Pancreas (tissue), 10 donors: ENCODE data around the gene KCNMA1. TPM values are rescaled to one million over a fixed set of nuclear protein-coding genes. Genes with fewer than 3 reads are reported as not detected.

Source experiments
- ATAC-seq, 4 donors: fragments of 200-7000 bp; cut with Tn5 transposase; one replicate each; pipeline versions ENCODE4 v1.8.0 to v1.9.1; 2020; ENCODE audit warnings: mild to moderate bottlenecking in 4 of 4, moderate library complexity in 4 of 4
- DNase-seq, 6 donors: peaks; one replicate each; pipeline ENCODE4 v3.0.0-alpha.2; 2020
- FAIRE-seq: peaks from 2 replicates; lab custom pipeline; 2012; peaks lifted over from hg19 to GRCh38; lab: Jason Lieb, UNC
- H3K27ac ChIP-seq, 4 donors: fragments of 200-600 bp; sonication (generic); 1 replicate in 3 of 4; 2 replicates in 1 of 4; pipeline versions ENCODE4 v1.5.0 to v1.8.0; 2020
- H3K27me3 ChIP-seq, 4 donors: fragments of 200-600 bp; one replicate each; pipeline ENCODE4 v1.8.0; 2021
- H3K36me3 ChIP-seq, 3 donors: fragments of 200-600 bp; sonication (generic) in 1 of 3; one replicate each; pipeline versions ENCODE4 v1.5.0 to v1.8.0; 2020 to 2021
- H3K4me1 ChIP-seq, 3 donors: fragments of 200-600 bp; one replicate each; pipeline ENCODE4 v1.8.0; 2021
- H3K4me3 ChIP-seq, 4 donors: fragments of 200-600 bp; sonication (generic) in 2 of 4; one replicate each; pipeline versions ENCODE4 v1.5.0 to v1.8.0; 2020 to 2021
- H3K9me3 ChIP-seq, 4 donors: fragments of 200-600 bp; one replicate each; pipeline ENCODE4 v1.8.0; 2021
- WGBS, 2 donors: extraction: QIAGEN DNeasy Blood & Tissue Kit; methylation state at CpG; one replicate each; pipeline ENCODE4 v1.1.7; 2013; 5-methylcytosine and 5-hydroxymethylcytosine counted together
- intact Hi-C, 3 donors: fragments of 100-400 bp; cut with DNase I; formaldehyde crosslinking; loops; one replicate each; pipeline versions ENCODE4 v1.11.1 to v1.14.2; 2022
- polyA plus RNA-seq, 2 donors: library from polyadenylated mRNA; stranded (reverse); fragments of 200-250 nt; gene quantifications; one replicate each; pipeline ENCODE4 v1.2.3, GENCODE V29; 2013
- total RNA-seq, 6 donors: library from RNA; stranded (reverse); fragmentation: NEBNext Ultra II Directional in 4 of 6; extraction: Animal tissue kit (Norgen Biotek cat#: 25700) in 4 of 6; gene quantifications; one replicate each; pipeline versions ENCODE4 v1.2.1 to v1.2.4, GENCODE V29; 2021 to 2023
- TF ChIP-seq, protein P1 (sequence below), 4 donors: fragments of 200-600 bp; sonication (generic) in 3 of 4; IDR thresholded peaks; one replicate each; pipeline versions ENCODE4 v1.5.0 to v1.8.0; 2021; ENCODE audit warnings: antibody characterized with exemption in 4 of 4
- donor health status: healthy with polysubstance abuse.
- donor health status: DM: no; HTN: no; CAD: no; lungs with moderate emphysema.
- donor health status: DM: no; HTN: no; CAD: no.
- donor health status: control.
- donor health status: control.
- donor health status: Bipolar disorder and iron deficiency.
- donor health status: DM: yes; HTN: yes; CAD: no.
- donor health status: DM: no; HTN: no; CAD: no.
- donor health status: DM: no; HTN: no; CAD: no.
- donor health status: DM: yes; HTN: yes; CAD: no.

Gene KCNMA1
- total and polyA plus RNA-seq, 8 donors, result 3.5 to 19.4 (median 9.3) TPM

DNA sequence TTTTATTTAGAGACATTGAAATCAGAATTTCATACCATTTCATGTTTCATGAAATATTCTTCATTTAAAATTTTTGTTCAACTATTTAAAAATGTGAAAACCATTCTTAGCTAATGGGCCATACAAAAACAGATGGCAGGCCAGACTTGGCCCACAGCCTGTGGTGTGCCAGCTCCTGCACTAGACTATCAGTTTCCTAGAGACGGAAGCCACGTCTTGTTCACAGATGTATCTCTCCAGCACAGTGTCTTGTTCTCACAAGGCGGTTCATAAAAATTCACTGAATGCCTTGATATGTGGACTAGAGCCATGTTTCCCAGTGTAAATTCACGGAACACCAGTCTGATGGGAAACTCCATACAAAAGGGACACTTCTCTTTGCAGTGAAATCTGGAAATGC lies 216.0 kb downstream of the KCNMA1 start:
- no peak for FAIRE-seq

DNA sequence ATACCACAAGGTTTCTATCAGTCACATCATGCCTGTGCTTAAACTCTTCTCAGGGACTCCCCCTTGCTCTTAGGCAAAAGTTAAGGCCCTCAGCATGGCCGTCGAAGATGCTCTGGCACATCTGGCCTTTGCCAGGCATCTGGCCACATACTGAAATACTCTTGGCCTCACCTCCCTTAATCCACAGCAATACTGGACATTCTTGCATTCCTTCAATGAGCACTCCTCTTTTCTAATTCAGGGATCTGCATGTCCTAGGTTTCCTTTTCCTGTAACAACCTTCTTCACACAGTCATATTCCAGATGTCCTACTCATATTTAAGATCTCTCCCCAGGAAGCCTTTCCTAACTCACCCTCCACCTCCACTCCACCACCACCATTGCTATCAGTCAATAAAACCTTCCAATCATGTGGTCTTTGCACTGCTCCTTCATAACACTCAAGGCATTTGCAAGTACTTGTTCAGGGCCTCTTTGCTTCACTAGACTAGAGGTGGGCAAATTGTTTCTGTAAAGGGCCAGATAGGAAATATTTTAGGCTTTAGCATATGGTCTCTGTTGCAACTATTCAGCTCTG lies 216.6 kb downstream of the KCNMA1 start:
- no peak for FAIRE-seq
- TF ChIP-seq, protein P1, sequence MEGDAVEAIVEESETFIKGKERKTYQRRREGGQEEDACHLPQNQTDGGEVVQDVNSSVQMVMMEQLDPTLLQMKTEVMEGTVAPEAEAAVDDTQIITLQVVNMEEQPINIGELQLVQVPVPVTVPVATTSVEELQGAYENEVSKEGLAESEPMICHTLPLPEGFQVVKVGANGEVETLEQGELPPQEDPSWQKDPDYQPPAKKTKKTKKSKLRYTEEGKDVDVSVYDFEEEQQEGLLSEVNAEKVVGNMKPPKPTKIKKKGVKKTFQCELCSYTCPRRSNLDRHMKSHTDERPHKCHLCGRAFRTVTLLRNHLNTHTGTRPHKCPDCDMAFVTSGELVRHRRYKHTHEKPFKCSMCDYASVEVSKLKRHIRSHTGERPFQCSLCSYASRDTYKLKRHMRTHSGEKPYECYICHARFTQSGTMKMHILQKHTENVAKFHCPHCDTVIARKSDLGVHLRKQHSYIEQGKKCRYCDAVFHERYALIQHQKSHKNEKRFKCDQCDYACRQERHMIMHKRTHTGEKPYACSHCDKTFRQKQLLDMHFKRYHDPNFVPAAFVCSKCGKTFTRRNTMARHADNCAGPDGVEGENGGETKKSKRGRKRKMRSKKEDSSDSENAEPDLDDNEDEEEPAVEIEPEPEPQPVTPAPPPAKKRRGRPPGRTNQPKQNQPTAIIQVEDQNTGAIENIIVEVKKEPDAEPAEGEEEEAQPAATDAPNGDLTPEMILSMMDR (IDR thresholded peaks at IDR 0.05), result no peak
- Histone ChIP-seq H3K4me3 (no peak overlapping the region), H3K27me3 (no peaks in the 10 kb centered on the region), H3K4me1 (peaks cover 30 to 59% (median 50%) of the 10 kb centered on the region in 3 donors), H3K27ac (peak overlapping the region in 2 of 4 donors; percentile 71 to 77), H3K36me3 (no peaks in the 10 kb centered on the region), H3K9me3 (no peaks in the 10 kb centered on the region)
- ATAC-seq, result no peak
- WGBS, 2 donors, result 94 to 98% methylated on average over 2 of the region's 2 CpGs
- DNase-seq, result no peak
- intact Hi-C loops, result no loop called here

More for the DNA sequence above, 216.0 kb downstream of the KCNMA1 start:
- Histone ChIP-seq H3K4me1 (peaks cover 26 to 54% (median 44%) of the 10 kb centered on the region in 3 donors), H3K9me3 (no peaks in the 10 kb centered on the region), H3K36me3 (no peaks in the 10 kb centered on the region), H3K27me3 (no peaks in the 10 kb centered on the region), H3K27ac (peak overlapping the region; percentile 63 to 77 (median 74)), H3K4me3 (no peak overlapping the region)
- intact Hi-C loops, result no loop called here
- DNase-seq, result no peak
- TF ChIP-seq, protein P1 (IDR thresholded peaks at IDR 0.05), result no peak
- WGBS, 2 donors, result 61 to 62% methylated on average over 4 of the region's 4 CpGs
- peak in 1 of 4 donors; percentile 24 for ATAC-seq

DNA sequence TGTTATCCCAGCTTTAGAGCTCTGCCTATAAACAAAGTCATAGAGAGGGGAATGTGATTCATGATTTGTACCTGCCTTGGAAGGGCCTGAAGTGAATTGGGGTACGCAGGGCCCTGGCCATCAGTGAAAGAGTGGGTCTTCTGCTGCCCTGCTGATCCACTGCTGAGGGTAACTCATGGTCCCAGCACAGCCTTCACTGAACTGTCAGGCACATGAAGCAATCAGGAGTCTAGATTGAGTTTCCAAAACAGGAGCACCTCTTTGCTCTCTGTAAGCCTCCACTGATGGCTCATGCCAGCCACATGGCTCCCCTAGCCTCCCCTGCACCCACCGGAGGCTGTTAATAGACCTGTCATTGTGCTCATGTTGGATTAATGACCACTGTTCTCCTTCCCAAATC lies 217.6 kb downstream of the KCNMA1 start:
- Histone ChIP-seq H3K9me3 (no peaks in the 10 kb centered on the region), H3K4me3 (no peak overlapping the region), H3K27ac (peak overlapping the region in 1 of 4 donors; percentile 4), H3K4me1 (peaks cover 41 to 65% (median 60%) of the 10 kb centered on the region in 3 donors), H3K27me3 (no peaks in the 10 kb centered on the region), H3K36me3 (no peaks in the 10 kb centered on the region)
- 89 to 94% methylated on average over 2 of the region's 2 CpGs for WGBS, 2 donors
- ATAC-seq, result no peak
- no peak for FAIRE-seq
- intact Hi-C loops, result no loop called here
- TF ChIP-seq, protein P1 (IDR thresholded peaks at IDR 0.05), result no peak
- DNase-seq, result no peak

DNA sequence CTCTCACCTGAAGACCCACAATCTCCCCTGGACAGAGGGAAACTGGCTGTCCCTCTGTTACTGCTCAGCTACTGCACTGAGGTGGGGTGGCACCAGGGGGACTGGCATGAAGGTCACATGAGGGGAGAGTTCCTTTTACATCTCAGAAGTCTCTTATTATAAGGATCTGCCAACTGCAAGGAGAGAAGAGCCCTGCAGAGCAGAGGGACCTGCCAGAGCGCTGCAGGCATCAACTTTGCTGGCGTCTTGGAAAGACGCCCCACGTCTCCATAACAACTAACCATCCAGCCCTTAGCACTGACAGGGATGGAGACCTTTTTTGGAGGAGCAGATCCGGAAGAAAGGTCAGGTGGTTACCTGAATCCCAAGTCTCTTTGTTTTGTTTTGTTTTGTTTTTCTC lies 218.6 kb downstream of the KCNMA1 start:
- no peaks in the 10 kb centered on the region for H3K36me3 ChIP-seq
- 92 to 98% methylated on average over 5 of the region's 5 CpGs for WGBS, 2 donors
- no peak overlapping the region for H3K4me3 ChIP-seq
- TF ChIP-seq, protein P1 (IDR thresholded peaks at IDR 0.05), result no peak
- FAIRE-seq (no peak), DNase-seq (no peak), ATAC-seq (no peak)
- no peak overlapping the region for H3K27ac ChIP-seq
- no peaks in the 10 kb centered on the region for H3K9me3 ChIP-seq
- intact Hi-C loops, result no loop called here
- H3K4me1 ChIP-seq, result peaks cover 43 to 71% (median 56%) of the 10 kb centered on the region in 3 donors
- no peaks in the 10 kb centered on the region for H3K27me3 ChIP-seq
